ENCODE measurements around the gene CHST3.

Gene CHST3

DNA sequence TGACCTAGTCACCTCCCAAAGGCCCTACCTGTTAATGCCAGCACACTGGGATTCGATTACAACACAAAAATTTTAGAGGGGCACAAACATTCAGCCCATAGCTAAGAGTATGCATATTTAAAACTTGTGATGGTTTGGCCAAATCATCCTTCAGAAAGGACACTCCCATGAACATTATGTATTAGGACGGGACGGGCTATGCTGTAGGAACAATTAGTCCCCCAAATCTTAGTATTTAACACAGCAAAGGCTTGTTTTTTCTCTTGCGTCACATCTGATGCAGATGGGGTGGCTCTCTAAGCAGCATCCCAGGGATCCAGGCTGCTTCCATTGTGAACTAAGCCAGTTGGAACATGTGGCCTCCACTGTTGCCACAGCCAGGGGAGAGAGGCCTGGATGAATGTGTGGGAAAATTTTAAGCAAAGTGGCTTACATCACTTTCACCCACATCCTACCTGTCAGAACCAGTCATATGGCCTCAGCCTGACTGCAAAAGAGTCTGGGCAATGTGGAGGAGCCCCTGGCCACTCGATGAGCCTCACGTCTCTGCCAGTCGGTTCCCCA is 26.6 kb downstream of the CHST3 start:
- TF ChIP-seq, protein P1, sequence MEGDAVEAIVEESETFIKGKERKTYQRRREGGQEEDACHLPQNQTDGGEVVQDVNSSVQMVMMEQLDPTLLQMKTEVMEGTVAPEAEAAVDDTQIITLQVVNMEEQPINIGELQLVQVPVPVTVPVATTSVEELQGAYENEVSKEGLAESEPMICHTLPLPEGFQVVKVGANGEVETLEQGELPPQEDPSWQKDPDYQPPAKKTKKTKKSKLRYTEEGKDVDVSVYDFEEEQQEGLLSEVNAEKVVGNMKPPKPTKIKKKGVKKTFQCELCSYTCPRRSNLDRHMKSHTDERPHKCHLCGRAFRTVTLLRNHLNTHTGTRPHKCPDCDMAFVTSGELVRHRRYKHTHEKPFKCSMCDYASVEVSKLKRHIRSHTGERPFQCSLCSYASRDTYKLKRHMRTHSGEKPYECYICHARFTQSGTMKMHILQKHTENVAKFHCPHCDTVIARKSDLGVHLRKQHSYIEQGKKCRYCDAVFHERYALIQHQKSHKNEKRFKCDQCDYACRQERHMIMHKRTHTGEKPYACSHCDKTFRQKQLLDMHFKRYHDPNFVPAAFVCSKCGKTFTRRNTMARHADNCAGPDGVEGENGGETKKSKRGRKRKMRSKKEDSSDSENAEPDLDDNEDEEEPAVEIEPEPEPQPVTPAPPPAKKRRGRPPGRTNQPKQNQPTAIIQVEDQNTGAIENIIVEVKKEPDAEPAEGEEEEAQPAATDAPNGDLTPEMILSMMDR (IDR thresholded peaks at IDR 0.05; ENCODE audit: control insufficient read depth, insufficient read depth, low read depth, low read length, missing control alignments), result no peak
- no peak for DNase-seq (ENCODE audit: low read depth)

DNA sequence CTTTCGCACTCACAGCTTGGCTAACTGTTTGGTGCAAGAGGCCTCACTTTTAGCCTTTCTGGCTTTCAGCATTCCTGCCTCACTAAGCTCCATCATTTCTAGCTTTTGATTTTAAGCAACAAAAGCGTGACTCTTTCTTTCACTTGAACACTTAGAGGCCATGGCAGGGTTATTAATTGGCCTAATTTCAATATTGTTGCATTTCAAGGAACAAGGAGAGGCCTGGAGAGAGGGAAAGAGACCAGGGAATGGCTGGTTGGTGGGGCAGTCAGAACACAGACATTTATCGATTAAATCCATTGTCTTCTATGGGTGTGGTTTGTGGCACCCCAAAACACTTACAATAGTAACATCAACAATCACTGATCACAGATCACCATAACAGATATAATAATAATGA is 31.3 kb downstream of the CHST3 start:
- DNase-seq (ENCODE audit: low read depth), result no peak
- TF ChIP-seq, protein P1 (IDR thresholded peaks at IDR 0.05; ENCODE audit: control insufficient read depth, insufficient read depth, low read depth, low read length, missing control alignments), result no peak
- no peak overlapping the region for H3K4me3 ChIP-seq (ENCODE audit: control insufficient read depth, low read depth, low read length)

More for the DNA sequence above, 26.6 kb downstream of the CHST3 start:
- no peak overlapping the region for H3K4me3 ChIP-seq (ENCODE audit: control insufficient read depth, low read depth, low read length)

DNA sequence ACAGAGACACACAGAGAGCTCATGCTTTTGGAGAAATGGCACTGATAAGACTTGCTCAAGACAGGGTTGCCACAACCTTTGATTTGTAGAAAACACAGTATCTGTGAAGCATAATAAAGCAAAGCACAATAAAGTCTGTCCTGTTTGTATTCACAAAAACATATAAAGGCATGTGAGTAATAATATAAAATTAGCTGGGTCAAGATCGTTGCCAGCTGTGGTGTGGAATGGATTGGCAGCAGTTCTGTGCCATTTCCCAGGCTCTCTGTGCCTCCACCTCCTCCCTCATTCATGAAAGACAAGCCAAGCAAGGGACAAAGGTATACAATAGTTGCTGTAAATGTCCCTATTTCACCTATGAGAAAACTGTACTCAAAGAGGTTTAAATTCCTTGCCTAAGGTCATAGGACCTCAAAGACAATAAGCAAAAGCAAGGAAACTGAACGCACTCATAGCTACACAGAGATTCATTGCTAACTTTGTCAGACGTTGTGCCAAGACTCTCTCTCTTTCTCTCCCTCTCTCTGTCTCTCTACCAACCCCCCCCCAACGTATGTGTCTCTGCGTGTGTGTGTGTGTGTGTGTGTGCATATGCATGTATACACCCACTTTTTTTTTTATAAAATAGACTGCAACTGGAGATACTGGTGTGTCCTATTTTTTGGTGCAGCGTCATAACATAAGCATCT is 31.8 kb downstream of the CHST3 start:
- DNase-seq (ENCODE audit: low read depth), result no peak
- H3K4me3 ChIP-seq (ENCODE audit: control insufficient read depth, low read depth, low read length), result no peak overlapping the region
- TF ChIP-seq, protein P1 (IDR thresholded peaks at IDR 0.05; ENCODE audit: control insufficient read depth, insufficient read depth, low read depth, low read length, missing control alignments), result no peak

DNA sequence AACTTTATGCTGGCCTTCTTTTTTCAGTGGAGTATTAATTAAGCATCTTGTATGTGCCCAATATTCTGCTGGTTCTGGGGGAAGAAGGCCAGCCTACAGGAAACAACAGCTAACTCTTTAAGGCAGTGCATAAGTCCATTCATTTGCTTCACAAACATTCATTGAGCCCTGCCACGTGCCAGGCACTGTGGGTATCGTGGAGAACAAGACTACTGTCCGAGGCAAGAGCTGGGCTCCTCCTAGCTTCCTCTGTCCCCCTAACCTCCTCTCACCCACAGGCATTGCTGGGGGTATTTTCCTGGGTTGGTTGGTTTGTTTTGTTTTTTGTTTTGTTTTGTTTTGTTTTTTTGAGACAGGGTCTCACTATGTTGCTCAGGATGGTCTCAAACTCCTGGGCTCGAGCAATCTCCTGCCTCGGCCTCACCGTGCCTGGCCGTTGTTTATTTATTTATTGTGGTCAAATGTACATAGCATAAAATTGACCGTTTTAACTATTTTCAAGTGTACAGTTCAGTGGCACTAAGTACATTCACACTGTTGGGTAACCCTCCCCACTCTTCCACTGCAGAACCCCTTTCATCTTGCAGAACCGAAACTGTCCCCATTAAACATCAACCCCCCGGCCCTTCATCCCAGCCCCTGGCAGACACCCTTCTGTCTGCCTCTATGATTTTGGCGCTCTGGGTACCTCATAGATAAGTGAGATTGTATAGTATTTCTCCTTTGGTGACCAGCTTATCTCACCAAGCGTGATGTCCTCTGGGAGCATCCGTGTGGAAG is 32.6 kb downstream of the CHST3 start:
- TF ChIP-seq, protein P1 (IDR thresholded peaks at IDR 0.05; ENCODE audit: control insufficient read depth, insufficient read depth, low read depth, low read length, missing control alignments), result no peak
- no peak for DNase-seq (ENCODE audit: low read depth)
- H3K4me3 ChIP-seq (ENCODE audit: control insufficient read depth, low read depth, low read length), result no peak overlapping the region

DNA sequence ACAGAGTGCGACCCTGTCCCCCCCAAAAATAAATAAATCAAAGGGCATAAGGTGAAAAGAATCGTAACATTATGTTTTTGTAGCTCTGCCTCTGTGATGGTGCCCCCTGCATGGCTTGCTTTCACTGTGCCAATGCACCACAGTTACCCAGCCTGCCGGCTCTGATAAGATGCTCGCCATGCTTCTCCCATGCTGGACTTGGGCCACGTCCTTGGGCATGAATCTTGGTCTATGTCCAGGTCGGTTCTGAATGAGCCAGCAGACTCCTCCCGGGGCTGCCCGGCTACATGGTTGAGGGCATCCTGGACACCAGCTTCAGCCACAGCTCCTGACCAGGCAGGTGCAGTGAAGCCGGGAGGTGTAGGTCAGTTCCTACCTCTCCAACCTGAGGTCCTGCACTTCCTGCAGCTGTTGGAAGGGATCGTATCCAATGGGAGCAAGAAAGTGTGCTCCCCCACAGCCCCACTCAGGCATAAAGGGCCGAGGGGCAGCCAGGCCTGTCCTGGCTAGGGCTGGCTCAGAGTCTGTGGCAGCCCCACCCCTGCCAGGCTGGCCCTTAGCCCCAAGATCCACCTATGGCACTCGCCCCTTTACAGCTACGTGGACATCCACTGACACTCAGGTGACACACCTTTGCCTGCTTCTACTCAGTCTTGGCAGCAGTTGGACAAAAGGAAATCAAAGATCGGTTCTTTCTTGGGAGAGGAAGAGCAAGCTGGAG is 34.1 kb downstream of the CHST3 start:
- no peak overlapping the region for H3K4me3 ChIP-seq (ENCODE audit: control insufficient read depth, low read depth, low read length)
- no peak for DNase-seq (ENCODE audit: low read depth)
- TF ChIP-seq, protein P1 (IDR thresholded peaks at IDR 0.05; ENCODE audit: control insufficient read depth, insufficient read depth, low read depth, low read length, missing control alignments), result no peak

DNA sequence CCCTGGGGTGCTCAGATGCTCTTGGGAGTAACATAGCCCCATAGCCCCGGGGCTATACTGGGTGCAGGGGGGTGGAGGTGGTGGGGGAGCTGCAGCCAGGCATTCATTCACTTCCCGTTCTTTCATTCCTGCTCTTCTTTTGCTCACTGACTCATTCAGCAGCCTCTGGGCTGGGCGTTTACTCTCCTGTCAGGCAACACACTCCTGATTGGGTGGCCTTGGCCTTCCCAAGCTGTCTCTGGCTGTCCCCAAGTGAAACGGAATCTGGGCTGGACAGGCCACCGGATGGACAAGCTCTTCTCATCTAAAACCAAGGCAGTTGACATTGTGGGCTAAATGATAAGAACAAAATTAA is 34.6 kb downstream of the CHST3 start:
- TF ChIP-seq, protein P1 (IDR thresholded peaks at IDR 0.05; ENCODE audit: control insufficient read depth, insufficient read depth, low read depth, low read length, missing control alignments), result no peak
- no peak overlapping the region for H3K4me3 ChIP-seq (ENCODE audit: control insufficient read depth, low read depth, low read length)
- DNase-seq (ENCODE audit: low read depth), result no peak

Measured in AG09309 (cell line).